Panc1 (cell line): Measurements from ENCODE around the gene ZNF782. TPM values are rescaled to one million over a fixed set of nuclear protein-coding genes. Genes with fewer than 3 reads are reported as not detected.
A peak's percentile ranks its signal among the peaks of the same experiment; 100 is the strongest.
"Not testable (repeated sequence)": the region's sequence is repeated elsewhere in the genome, so short reads cannot be mapped to it uniquely, and the experiment has no call there.

Experiments
- ATAC-seq: fragments of 200-7000 bp; cut with Tn5 transposase; 2 replicates; pipeline ENCODE4 v1.9.1; 2020; ENCODE audit warnings: mild to moderate bottlenecking, moderate library complexity
- BruUV-seq: library from RNA; stranded (reverse); fragments of 400-500 nt; replicated peaks from 2 replicates; lab custom pipeline; 2021; lab: Mats Ljungman, UMichigan
- CTCF ChIA-PET: fragments of 300-600 bp; sonication (Branson Sonifier 250); formaldehyde crosslinking; loops from one replicate; lab custom pipeline; 2022; ENCODE audit warnings: antibody characterized with exemption; lab: Charles Lee
- POLR2A ChIA-PET: fragments of 300-600 bp; sonication (Branson Sonifier 250); formaldehyde crosslinking; loops from one replicate; lab custom pipeline; 2022; ENCODE audit warnings: antibody characterized with exemption; lab: Charles Lee
- DNase-seq: peaks from one replicate; pipeline ENCODE4 v3.0.0-alpha.2; 2010; ENCODE audit warnings: low read depth, low spot score
- H3K27ac ChIP-seq: 2 replicates; pipeline ENCODE4 v1.5.1; 2011; ENCODE audit warnings: mild to moderate bottlenecking, low read length, inconsistent platforms
- H3K27me3 ChIP-seq: fragments of 200-500 bp; sonication (Bioruptor generic); 2 replicates; pipeline ENCODE4 v1.6.0; 2014; ENCODE audit warnings: low read length, inconsistent platforms; ENCODE audit not compliant: control insufficient read depth, insufficient read depth
- H3K36me3 ChIP-seq: fragments of 200-500 bp; sonication (Bioruptor generic); 2 replicates; pipeline ENCODE4 v1.5.1; 2014; ENCODE audit warnings: inconsistent platforms, mild to moderate bottlenecking, low read length, moderate library complexity; ENCODE audit not compliant: control insufficient read depth, insufficient read depth
- H3K4me1 ChIP-seq: 2 replicates; pipeline ENCODE4 v1.5.1; 2011; ENCODE audit warnings: inconsistent platforms, mild to moderate bottlenecking, low read length, moderate library complexity; ENCODE audit not compliant: control insufficient read depth, insufficient read depth
- H3K4me3 ChIP-seq, 2 experiments: 2 replicates each; pipeline ENCODE4 v1.5.1; 2011 to 2012; ENCODE audit warnings: low read depth in 2 of 2, low read length in 2 of 2, mild to moderate bottlenecking in 2 of 2, inconsistent platforms in 1 of 2, moderate library complexity in 1 of 2
- H3K9me3 ChIP-seq: fragments of 200-500 bp; sonication (Bioruptor generic); 2 replicates; pipeline ENCODE4 v1.5.1; 2014; ENCODE audit warnings: low read depth, mild to moderate bottlenecking, inconsistent platforms, low read length, moderate library complexity; ENCODE audit not compliant: control insufficient read depth, insufficient read depth
- POLR2AphosphoS5 ChIP-seq: IDR thresholded peaks from 2 replicates; pipeline ENCODE4 v1.6.1; 2012; ENCODE audit warnings: mild to moderate bottlenecking, low read depth, low read length, moderate library complexity
- SIN3A ChIP-seq: IDR thresholded peaks from 2 replicates; pipeline ENCODE4 v1.6.1; 2012; ENCODE audit warnings: low read depth, mild to moderate bottlenecking, low read length, moderate library complexity, borderline replicate concordance; ENCODE audit not compliant: insufficient read depth
- TCF7L2 ChIP-seq: IDR thresholded peaks from 2 replicates; pipeline ENCODE4 v1.6.1; 2011; ENCODE audit warnings: mild to moderate bottlenecking, low read depth, low read length, inconsistent platforms
- in situ Hi-C: cut with HindIII; loops from 2 replicates; pipeline ENCODE4 v1.10.0; 2016; ENCODE audit warnings: low sequenced_read_pairs, low pct_unique_long_range_greater_than_20kb
- intact Hi-C: fragments of 100-400 bp; cut with micrococcal nuclease; formaldehyde crosslinking; loops from one replicate; pipeline ENCODE4 v1.10.0; 2022; ENCODE audit not compliant: unreplicated experiment
- total RNA-seq: library from RNA; stranded (reverse); gene quantifications from one replicate; pipeline ENCODE4 v1.2.1, GENCODE V29; 2021; ENCODE audit not compliant: unreplicated experiment
- TF ChIP-seq, protein P1 (sequence below), 2 experiments: IDR thresholded peaks; 2 replicates each; pipeline ENCODE4 v1.6.1; 2011 to 2012; ENCODE audit warnings: low read depth in 2 of 2, control low read depth in 1 of 2, low read length in 1 of 2, mild to moderate bottlenecking in 1 of 2, moderate library complexity in 1 of 2; ENCODE audit not compliant: insufficient read depth in 1 of 2
- TF ChIP-seq, protein P2 (sequence below): fragments of 450-650 bp; IDR thresholded peaks from 2 replicates; pipeline ENCODE4 v1.5.1; 2017; ENCODE audit warnings: mild to moderate bottlenecking

The ZNF782 gene
- total RNA-seq, 1 experiment from 2014 or later: 3.3 TPM

- CTCF ChIA-PET: no interaction called here
- in situ Hi-C loops (no loop called here), intact Hi-C loops (no loop called here)
- TF ChIP-seq, protein P1, sequence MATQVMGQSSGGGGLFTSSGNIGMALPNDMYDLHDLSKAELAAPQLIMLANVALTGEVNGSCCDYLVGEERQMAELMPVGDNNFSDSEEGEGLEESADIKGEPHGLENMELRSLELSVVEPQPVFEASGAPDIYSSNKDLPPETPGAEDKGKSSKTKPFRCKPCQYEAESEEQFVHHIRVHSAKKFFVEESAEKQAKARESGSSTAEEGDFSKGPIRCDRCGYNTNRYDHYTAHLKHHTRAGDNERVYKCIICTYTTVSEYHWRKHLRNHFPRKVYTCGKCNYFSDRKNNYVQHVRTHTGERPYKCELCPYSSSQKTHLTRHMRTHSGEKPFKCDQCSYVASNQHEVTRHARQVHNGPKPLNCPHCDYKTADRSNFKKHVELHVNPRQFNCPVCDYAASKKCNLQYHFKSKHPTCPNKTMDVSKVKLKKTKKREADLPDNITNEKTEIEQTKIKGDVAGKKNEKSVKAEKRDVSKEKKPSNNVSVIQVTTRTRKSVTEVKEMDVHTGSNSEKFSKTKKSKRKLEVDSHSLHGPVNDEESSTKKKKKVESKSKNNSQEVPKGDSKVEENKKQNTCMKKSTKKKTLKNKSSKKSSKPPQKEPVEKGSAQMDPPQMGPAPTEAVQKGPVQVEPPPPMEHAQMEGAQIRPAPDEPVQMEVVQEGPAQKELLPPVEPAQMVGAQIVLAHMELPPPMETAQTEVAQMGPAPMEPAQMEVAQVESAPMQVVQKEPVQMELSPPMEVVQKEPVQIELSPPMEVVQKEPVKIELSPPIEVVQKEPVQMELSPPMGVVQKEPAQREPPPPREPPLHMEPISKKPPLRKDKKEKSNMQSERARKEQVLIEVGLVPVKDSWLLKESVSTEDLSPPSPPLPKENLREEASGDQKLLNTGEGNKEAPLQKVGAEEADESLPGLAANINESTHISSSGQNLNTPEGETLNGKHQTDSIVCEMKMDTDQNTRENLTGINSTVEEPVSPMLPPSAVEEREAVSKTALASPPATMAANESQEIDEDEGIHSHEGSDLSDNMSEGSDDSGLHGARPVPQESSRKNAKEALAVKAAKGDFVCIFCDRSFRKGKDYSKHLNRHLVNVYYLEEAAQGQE (IDR thresholded peaks at IDR 0.05; ENCODE audit: insufficient read depth in 1 of 2, low read depth in 2 of 2, low read length in 1 of 2): no peak
- Histone ChIP-seq H3K36me3 (no peaks in the 10 kb centered on the region), H3K4me3 (no peak overlapping the region), H3K9me3 (peaks cover 44% of the 10 kb centered on the region; the same call in 1 of the 2 replicates), H3K27ac (no peak overlapping the region), H3K27me3 (no peaks in the 10 kb centered on the region), H3K4me1 (no peaks in the 10 kb centered on the region)
- DNase-seq: no peak
- BruUV-seq: no TSS peak
- POLR2A ChIA-PET: no interaction called here
- ATAC-seq: no peak
Measured at GRCh38 chr9:96813607-96814006, 40.7 kb downstream of the ZNF782 start.

GRCh38 chr9:96798959-96799358 lies 55.4 kb downstream of the ZNF782 start:
- H3K4me3 ChIP-seq, in situ Hi-C loops, ATAC-seq, H3K9me3 ChIP-seq, intact Hi-C loops, H3K36me3 ChIP-seq, H3K4me1 ChIP-seq, H3K27ac ChIP-seq, POLR2A ChIA-PET, DNase-seq, H3K27me3 ChIP-seq, CTCF ChIA-PET: not testable (repeated sequence)
- TSS peak; percentile 51 for BruUV-seq

DNA sequence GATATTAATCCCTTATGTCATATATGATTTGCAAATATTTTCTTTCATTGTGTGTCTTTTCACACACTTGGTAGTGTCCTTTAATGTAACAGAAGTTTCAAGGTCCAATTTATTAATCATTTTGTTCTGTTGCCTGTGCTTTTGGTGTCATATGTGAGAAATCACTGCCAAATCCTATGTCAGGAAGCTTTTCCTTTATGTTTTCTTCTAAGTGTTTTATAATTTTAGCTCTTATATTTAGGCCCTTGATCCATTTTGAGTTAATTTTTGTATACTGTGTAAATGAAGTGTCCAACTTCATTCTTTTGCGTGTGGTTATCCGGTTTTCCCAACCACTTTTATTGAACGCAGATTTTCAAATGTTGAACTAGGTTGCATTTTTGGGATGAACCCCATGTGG lies 70.3 kb downstream of the ZNF782 start:
- CTCF ChIA-PET: no interaction called here
- Histone ChIP-seq H3K4me3 (no peak overlapping the region), H3K36me3 (no peaks in the 10 kb centered on the region), H3K27me3 (no peaks in the 10 kb centered on the region), H3K4me1 (no peaks in the 10 kb centered on the region; the same call in 1 of the 2 replicates), H3K9me3 (no peaks in the 10 kb centered on the region), H3K27ac (no peak overlapping the region)
- POLR2A ChIA-PET: no interaction called here
- no peak for ATAC-seq
- TF ChIP-seq SIN3A: no peak
- TF ChIP-seq POLR2AphosphoS5: no peak
- TF ChIP-seq TCF7L2: no peak
- TF ChIP-seq, protein P2, sequence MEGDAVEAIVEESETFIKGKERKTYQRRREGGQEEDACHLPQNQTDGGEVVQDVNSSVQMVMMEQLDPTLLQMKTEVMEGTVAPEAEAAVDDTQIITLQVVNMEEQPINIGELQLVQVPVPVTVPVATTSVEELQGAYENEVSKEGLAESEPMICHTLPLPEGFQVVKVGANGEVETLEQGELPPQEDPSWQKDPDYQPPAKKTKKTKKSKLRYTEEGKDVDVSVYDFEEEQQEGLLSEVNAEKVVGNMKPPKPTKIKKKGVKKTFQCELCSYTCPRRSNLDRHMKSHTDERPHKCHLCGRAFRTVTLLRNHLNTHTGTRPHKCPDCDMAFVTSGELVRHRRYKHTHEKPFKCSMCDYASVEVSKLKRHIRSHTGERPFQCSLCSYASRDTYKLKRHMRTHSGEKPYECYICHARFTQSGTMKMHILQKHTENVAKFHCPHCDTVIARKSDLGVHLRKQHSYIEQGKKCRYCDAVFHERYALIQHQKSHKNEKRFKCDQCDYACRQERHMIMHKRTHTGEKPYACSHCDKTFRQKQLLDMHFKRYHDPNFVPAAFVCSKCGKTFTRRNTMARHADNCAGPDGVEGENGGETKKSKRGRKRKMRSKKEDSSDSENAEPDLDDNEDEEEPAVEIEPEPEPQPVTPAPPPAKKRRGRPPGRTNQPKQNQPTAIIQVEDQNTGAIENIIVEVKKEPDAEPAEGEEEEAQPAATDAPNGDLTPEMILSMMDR: no peak
- TF ChIP-seq, protein P1 (IDR thresholded peaks at IDR 0.05; ENCODE audit: insufficient read depth in 1 of 2, low read depth in 2 of 2, low read length in 1 of 2): no peak
- no peak for DNase-seq
- intact Hi-C loops (no loop called here), in situ Hi-C loops (no loop called here)
- BruUV-seq: no TSS peak
